Measurements from ENCODE around the gene TAS1R2. TPM values are rescaled to one million over a fixed set of nuclear protein-coding genes. Genes with fewer than 3 reads are reported as not detected.
A peak's percentile ranks its signal among the peaks of the same experiment; 100 is the strongest.

TAS1R2 gene
- total and polyA plus RNA-seq, 2 of the 4 experiments (the other 2 are of a cell fraction): not detected

- Histone ChIP-seq H3K23ac (ENCODE audit: low read depth, low read length) (no peak overlapping the region), H4K91ac (ENCODE audit: insufficient read depth, low read depth, low read length) (no peak overlapping the region), H3K14ac (replicated peaks; ENCODE audit: low read depth, low read length) (no peak overlapping the region), H4K5ac (ENCODE audit: low read depth, low read length) (no peak overlapping the region), H2BK120ac (ENCODE audit: low read depth, low read length) (no peak overlapping the region), H2AK5ac (ENCODE audit: low read depth, low read length) (no peak overlapping the region), H2AK9ac (replicated peaks; ENCODE audit: low read depth, low read length, poor library complexity) (no peak overlapping the region), H2BK15ac (ENCODE audit: low read depth, low read length) (no peak overlapping the region), H3K9me1 (ENCODE audit: insufficient read depth, low read length) (no peaks in the 10 kb centered on the region), H3K4me1 (ENCODE audit: control insufficient read depth, insufficient read depth, low read length) (no peaks in the 10 kb centered on the region), H4K8ac (ENCODE audit: low read depth in 2 of 2, low read length in 2 of 2) (no peak overlapping the region), H4K20me1 (ENCODE audit: insufficient read depth, low read length) (no peaks in the 10 kb centered on the region), H3K9ac (ENCODE audit: low read depth, low read length) (no peak overlapping the region), H3K56ac (ENCODE audit: extremely low read depth, insufficient read depth, low read length) (no peak overlapping the region), H2BK5ac (ENCODE audit: low read depth, low read length, poor library complexity, severe bottlenecking) (no peak overlapping the region), H3K9me3 (ENCODE audit: control insufficient read depth, insufficient read depth, low read length) (no peaks in the 10 kb centered on the region), H3K4me2 (ENCODE audit: low read depth, low read length) (no peak overlapping the region), H3K4me3 (ENCODE audit: insufficient read depth, low read depth, low read length) (no peak overlapping the region), H3K18ac (ENCODE audit: low read depth, low read length) (no peak overlapping the region), H3K27ac (ENCODE audit: insufficient read depth, low read length) (no peak overlapping the region), H3K79me1 (ENCODE audit: low read depth in 1 of 2, low read length in 2 of 2) (no peaks in the 10 kb centered on the region), H3K4ac (ENCODE audit: low read depth, low read length) (no peak overlapping the region), H2AFZ (replicated peaks; ENCODE audit: low read length, poor library complexity) (peak overlapping the region; percentile 61), H2BK20ac (ENCODE audit: low read depth, low read length) (no peak overlapping the region), H3K27me3 (ENCODE audit: control insufficient read depth, insufficient read depth, low read length) (no peaks in the 10 kb centered on the region), H3K36me3 (ENCODE audit: control insufficient read depth, insufficient read depth, low read length) (peaks cover 2% of the 10 kb centered on the region)
- dilution Hi-C loops (cut with HindIII; ENCODE audit: low sequenced_read_pairs, unreplicated experiment): no loop called here
- intact Hi-C loops (cut with micrococcal nuclease): no loop called here
- CTCF ChIA-PET: interaction anchor here (0.6 to 1.0 kb wide), 3 partner anchors 9 to 241 kb away, joined by 3 to 7 read pairs (median 3); no protein-coding TSS in a partner anchor
- ATAC-seq (ENCODE audit: low read depth): no peak
- no peak for TF ChIP-seq NFE2L2 (IDR thresholded peaks at IDR 0.05; ENCODE audit: low read depth, low read length)
- TF ChIP-seq, protein P1, sequence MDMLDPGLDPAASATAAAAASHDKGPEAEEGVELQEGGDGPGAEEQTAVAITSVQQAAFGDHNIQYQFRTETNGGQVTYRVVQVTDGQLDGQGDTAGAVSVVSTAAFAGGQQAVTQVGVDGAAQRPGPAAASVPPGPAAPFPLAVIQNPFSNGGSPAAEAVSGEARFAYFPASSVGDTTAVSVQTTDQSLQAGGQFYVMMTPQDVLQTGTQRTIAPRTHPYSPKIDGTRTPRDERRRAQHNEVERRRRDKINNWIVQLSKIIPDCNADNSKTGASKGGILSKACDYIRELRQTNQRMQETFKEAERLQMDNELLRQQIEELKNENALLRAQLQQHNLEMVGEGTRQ (IDR thresholded peaks at IDR 0.05; ENCODE audit: low read depth, low read length): no peak
- no peak for TF ChIP-seq MXI1 (IDR thresholded peaks at IDR 0.05; ENCODE audit: borderline replicate concordance, low read depth, low read length)
- TF ChIP-seq, protein P2, sequence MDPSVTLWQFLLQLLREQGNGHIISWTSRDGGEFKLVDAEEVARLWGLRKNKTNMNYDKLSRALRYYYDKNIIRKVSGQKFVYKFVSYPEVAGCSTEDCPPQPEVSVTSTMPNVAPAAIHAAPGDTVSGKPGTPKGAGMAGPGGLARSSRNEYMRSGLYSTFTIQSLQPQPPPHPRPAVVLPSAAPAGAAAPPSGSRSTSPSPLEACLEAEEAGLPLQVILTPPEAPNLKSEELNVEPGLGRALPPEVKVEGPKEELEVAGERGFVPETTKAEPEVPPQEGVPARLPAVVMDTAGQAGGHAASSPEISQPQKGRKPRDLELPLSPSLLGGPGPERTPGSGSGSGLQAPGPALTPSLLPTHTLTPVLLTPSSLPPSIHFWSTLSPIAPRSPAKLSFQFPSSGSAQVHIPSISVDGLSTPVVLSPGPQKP (IDR thresholded peaks at IDR 0.05; ENCODE audit: borderline replicate concordance, low read depth, low read length): no peak
- TF ChIP-seq POLR2A (IDR thresholded peaks at IDR 0.05; ENCODE audit: low read depth, low read length): no peak
- no peak for TF ChIP-seq BHLHE40 (IDR thresholded peaks at IDR 0.05; ENCODE audit: low read depth, low read length)
- no peak for TF ChIP-seq MAZ (IDR thresholded peaks at IDR 0.05; ENCODE audit: borderline replicate concordance, low read depth, low read length)
- TF ChIP-seq CEBPB (IDR thresholded peaks at IDR 0.05; ENCODE audit: low read depth, low read length): no peak
- TF ChIP-seq RCOR1 (IDR thresholded peaks at IDR 0.05; ENCODE audit: insufficient replicate concordance, low read length): no peak
- in situ Hi-C loops (cut with MboI; ENCODE audit: low sequenced_read_pairs): loop anchor here (10.0 kb wide), 1 partner anchor 280 kb away; no protein-coding TSS in a partner anchor
- POLR2A ChIA-PET (ENCODE audit: unreplicated experiment): no interaction called here
- WGBS, 2 experiments (ENCODE audit: extremely low coverage in 2 of 2, insufficient read length in 1 of 2): 40% methylated on average over 1 of the region's 8 CpGs; no CpG with 5 or more reads in 1 of the 2 experiments
- DNase-seq: no peak
- BruUV-seq (replicated peaks): no TSS peak
These were observed 15.1 kb upstream of the TAS1R2 start for GRCh38 chr1:18874600-18874999.
